ENCODE data around the gene IBA57.

Gene IBA57

GRCh38 chr1:228194921-228195812, 29.6 kb downstream of the IBA57 start:
- H2AFZ ChIP-seq (ENCODE audit: low read length) = no peak overlapping the region
- H4K20me1 ChIP-seq (ENCODE audit: insufficient read depth, low read length) = no peaks in the 10 kb centered on the region
- no peaks in the 10 kb centered on the region for H3K4me1 ChIP-seq (ENCODE audit: low read length)
- DNase-seq = no peak
- H3K79me2 ChIP-seq (ENCODE audit: low read length) = no peaks in the 10 kb centered on the region
- H3K4me3 ChIP-seq (ENCODE audit: low read length) = no peak overlapping the region
- H3K9me2 ChIP-seq (replicated peaks; ENCODE audit: insufficient read depth, low read length) = no peaks in the 10 kb centered on the region
- H3K27me3 ChIP-seq (replicated peaks; ENCODE audit: insufficient read depth, low read length) = no peaks in the 10 kb centered on the region
- no peak overlapping the region for H3K4me2 ChIP-seq (ENCODE audit: low read depth, low read length)
- H3K27ac ChIP-seq (ENCODE audit: low read length) = no peak overlapping the region
- H3K9ac ChIP-seq (ENCODE audit: low read length) = no peak overlapping the region
- TF ChIP-seq EZH2 (optimal IDR thresholded peaks at IDR 0.05; ENCODE audit: low read depth, low read length) = no peak
- TF ChIP-seq CTCF (IDR thresholded peaks at IDR 0.05; ENCODE audit: low read length) = no peak
- TF ChIP-seq EZH2phosphoT487 (IDR thresholded peaks at IDR 0.05; ENCODE audit: low read length) = no peak
- no peaks in the 10 kb centered on the region for H3F3A ChIP-seq (ENCODE audit: insufficient read depth, low read length)
- no peaks in the 10 kb centered on the region for H3K36me3 ChIP-seq (replicated peaks; ENCODE audit: insufficient read depth, low read length)
- H3K9me3 ChIP-seq (replicated peaks; ENCODE audit: insufficient read depth, low read length) = no peaks in the 10 kb centered on the region

- no peak overlapping the region for H3K9ac ChIP-seq (ENCODE audit: low read length)
- no peaks in the 10 kb centered on the region for H4K20me1 ChIP-seq (ENCODE audit: insufficient read depth, low read length)
- H3K36me3 ChIP-seq (replicated peaks; ENCODE audit: insufficient read depth, low read length) = no peaks in the 10 kb centered on the region
- DNase-seq = no peak
- H3K79me2 ChIP-seq (ENCODE audit: low read length) = no peaks in the 10 kb centered on the region
- H3F3A ChIP-seq (ENCODE audit: insufficient read depth, low read length) = no peaks in the 10 kb centered on the region
- H3K4me3 ChIP-seq (ENCODE audit: low read length) = no peak overlapping the region
- H2AFZ ChIP-seq (ENCODE audit: low read length) = no peak overlapping the region
- H3K9me3 ChIP-seq (replicated peaks; ENCODE audit: insufficient read depth, low read length) = no peaks in the 10 kb centered on the region
- no peak overlapping the region for H3K4me2 ChIP-seq (ENCODE audit: low read depth, low read length)
- H3K4me1 ChIP-seq (ENCODE audit: low read length) = no peaks in the 10 kb centered on the region
- H3K27me3 ChIP-seq (replicated peaks; ENCODE audit: insufficient read depth, low read length) = no peaks in the 10 kb centered on the region
- H3K27ac ChIP-seq (ENCODE audit: low read length) = no peak overlapping the region
- no peaks in the 10 kb centered on the region for H3K9me2 ChIP-seq (replicated peaks; ENCODE audit: insufficient read depth, low read length)
- no peak for TF ChIP-seq EZH2phosphoT487 (IDR thresholded peaks at IDR 0.05; ENCODE audit: low read length)
- no peak for TF ChIP-seq CTCF (IDR thresholded peaks at IDR 0.05; ENCODE audit: low read length)
- no peak for TF ChIP-seq EZH2 (optimal IDR thresholded peaks at IDR 0.05; ENCODE audit: low read depth, low read length)
Observed at GRCh38 chr1:228197555-228198147, 32.0 kb downstream of the IBA57 start.

GRCh38 chr1:228198977-228199590, 33.5 kb downstream of the IBA57 start:
- H3K9me3 ChIP-seq (replicated peaks; ENCODE audit: insufficient read depth, low read length) = no peaks in the 10 kb centered on the region
- no peaks in the 10 kb centered on the region for H3K36me3 ChIP-seq (replicated peaks; ENCODE audit: insufficient read depth, low read length)
- TF ChIP-seq CTCF (IDR thresholded peaks at IDR 0.05; ENCODE audit: low read length) (no peak), EZH2 (optimal IDR thresholded peaks at IDR 0.05; ENCODE audit: low read depth, low read length) (no peak), EZH2phosphoT487 (IDR thresholded peaks at IDR 0.05; ENCODE audit: low read length) (no peak)
- H3K79me2 ChIP-seq (ENCODE audit: low read length) = no peaks in the 10 kb centered on the region
- no peaks in the 10 kb centered on the region for H3K4me1 ChIP-seq (ENCODE audit: low read length)
- no peak overlapping the region for H2AFZ ChIP-seq (ENCODE audit: low read length)
- no peak overlapping the region for H3K9ac ChIP-seq (ENCODE audit: low read length)
- DNase-seq = no peak
- H3K4me2 ChIP-seq (ENCODE audit: low read depth, low read length) = no peak overlapping the region
- no peak overlapping the region for H3K4me3 ChIP-seq (ENCODE audit: low read length)
- H3K27me3 ChIP-seq (replicated peaks; ENCODE audit: insufficient read depth, low read length) = no peaks in the 10 kb centered on the region
- H3K27ac ChIP-seq (ENCODE audit: low read length) = no peak overlapping the region
- H3K9me2 ChIP-seq (replicated peaks; ENCODE audit: insufficient read depth, low read length) = no peaks in the 10 kb centered on the region
- H4K20me1 ChIP-seq (ENCODE audit: insufficient read depth, low read length) = no peaks in the 10 kb centered on the region
- H3F3A ChIP-seq (ENCODE audit: insufficient read depth, low read length) = no peaks in the 10 kb centered on the region
